ENCODE results near the gene FAM76B. TPM values are rescaled to one million over a fixed set of nuclear protein-coding genes. Genes with fewer than 3 reads are reported as not detected.

The FAM76B gene
- total and polyA plus RNA-seq, 2 of the 13 experiments (the other 11 are each of a cell fraction or from before 2014, with no cell fraction given): 20.2 to 24.2 TPM

DNA sequence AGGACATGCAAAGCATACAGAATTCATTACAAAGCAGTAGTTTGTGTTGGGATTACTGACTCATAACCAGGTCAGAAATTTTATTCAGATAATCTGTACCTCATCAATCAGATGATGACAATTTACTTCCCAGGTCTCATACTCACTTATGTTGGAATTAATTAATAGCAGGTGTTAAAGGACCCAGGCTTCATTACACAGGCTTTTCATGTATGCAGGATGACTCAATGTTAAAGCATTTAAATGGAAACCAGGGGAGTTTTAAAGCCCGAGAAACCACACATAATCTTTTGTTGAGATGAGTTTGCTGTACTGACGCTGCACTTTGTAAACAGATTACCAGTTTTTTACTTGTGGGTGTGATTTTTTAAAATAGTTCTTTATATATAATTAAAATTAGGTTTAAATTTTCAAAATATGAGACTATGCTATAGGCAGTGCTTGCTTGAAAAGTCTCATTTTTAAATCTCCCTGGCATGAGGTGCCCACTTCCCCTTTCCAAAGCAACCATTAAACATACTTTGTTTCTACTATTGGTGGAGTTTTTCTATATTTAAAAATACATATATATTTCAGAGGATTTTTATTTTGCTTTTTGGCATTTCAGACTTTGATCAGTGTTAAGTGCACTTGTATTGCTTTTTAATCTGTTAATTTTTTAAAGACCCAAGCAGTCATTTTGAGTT is 41.8 kb upstream of the FAM76B start (continued):
- no peak for TF ChIP-seq DMTF1 (CRISPR knock-in tag; IDR thresholded peaks at IDR 0.05)

GRCh38 chr11:95829580-95830259 is 40.1 kb upstream of the FAM76B start:
- H3K27me3 ChIP-seq (ENCODE audit: control insufficient read depth in 1 of 2, insufficient read depth in 2 of 2, low read length in 2 of 2): no peaks in the 10 kb centered on the region
- DNase-seq (ENCODE audit: low spot score) (no peak), FAIRE-seq (no peak), ATAC-seq (no peak)
- 97% methylated on average over 1 of the region's 1 CpG for WGBS (ENCODE audit: low lambda C conversion rate)
- H4K20me1 ChIP-seq (ENCODE audit: insufficient read depth, low read length): no peaks in the 10 kb centered on the region
- H3K4me3 ChIP-seq (replicated peaks in 1 of 3; ENCODE audit: insufficient read depth in 1 of 3, low read depth in 2 of 3, low read length in 3 of 3): no peak overlapping the region
- no peaks in the 10 kb centered on the region for H3K79me2 ChIP-seq (ENCODE audit: insufficient read depth, low read length)
- in situ Hi-C loops (cut with HindIII; ENCODE audit: extremely low pct_ligation_motif_present, low pct_unique_long_range_greater_than_20kb) (loop anchor here (10.0 kb wide), 2 partner anchors 565 to 595 kb away; partner anchors contain the start of gene JRKL), intact Hi-C loops (cut with micrococcal nuclease; ENCODE audit: unreplicated experiment) (loop anchor here (10.0 kb wide), 1 partner anchor 225 kb away; no protein-coding TSS in a partner anchor)
- H3K4me2 ChIP-seq (ENCODE audit: low read depth, low read length): no peak overlapping the region
- H3K9ac ChIP-seq (ENCODE audit: insufficient read depth, low read depth, low read length): no peak overlapping the region
- POLR2A ChIA-PET: no interaction called here
- no peak overlapping the region for H3K27ac ChIP-seq (ENCODE audit: extremely low read length, insufficient read depth, low read length)
- peaks cover 6 to 37% of the 10 kb centered on the region in 2 experiments for H3K36me3 ChIP-seq (replicated peaks in 1 of 2; ENCODE audit: control insufficient read depth in 1 of 2, insufficient read depth in 2 of 2, low read length in 2 of 2)
- TF ChIP-seq ZNF589 (CRISPR knock-in tag; conservative IDR thresholded peaks at IDR 0.05) (no peak), KDM5B (CRISPR knock-in tag; IDR thresholded peaks at IDR 0.05; ENCODE audit: borderline replicate concordance) (no peak), ZNF576 (CRISPR knock-in tag; IDR thresholded peaks at IDR 0.05) (no peak), GFI1 (CRISPR knock-in tag; IDR thresholded peaks at IDR 0.05; ENCODE audit: borderline replicate concordance) (no peak), ZSCAN25 (CRISPR knock-in tag; IDR thresholded peaks at IDR 0.05) (no peak), ZBTB3 (CRISPR knock-in tag; IDR thresholded peaks at IDR 0.05; ENCODE audit: borderline replicate concordance, low read depth) (no peak), EHMT2 (IDR thresholded peaks at IDR 0.05; ENCODE audit: borderline replicate concordance, low read depth, low read length) (no peak), ZNF33A (CRISPR knock-in tag; IDR thresholded peaks at IDR 0.05; ENCODE audit: borderline replicate concordance) (no peak), SP2 (CRISPR knock-in tag; IDR thresholded peaks at IDR 0.05) (no peak), KDM5A (IDR thresholded peaks at IDR 0.05; ENCODE audit: borderline replicate concordance, low read length) (no peak), ZNF138 (CRISPR knock-in tag; IDR thresholded peaks at IDR 0.05; ENCODE audit: low read depth) (no peak)
- TF ChIP-seq, protein P1, sequence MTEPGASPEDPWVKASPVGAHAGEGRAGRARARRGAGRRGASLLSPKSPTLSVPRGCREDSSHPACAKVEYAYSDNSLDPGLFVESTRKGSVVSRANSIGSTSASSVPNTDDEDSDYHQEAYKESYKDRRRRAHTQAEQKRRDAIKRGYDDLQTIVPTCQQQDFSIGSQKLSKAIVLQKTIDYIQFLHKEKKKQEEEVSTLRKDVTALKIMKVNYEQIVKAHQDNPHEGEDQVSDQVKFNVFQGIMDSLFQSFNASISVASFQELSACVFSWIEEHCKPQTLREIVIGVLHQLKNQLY (CRISPR knock-in tag; IDR thresholded peaks at IDR 0.05): no peak
- no peaks in the 10 kb centered on the region for H3K4me1 ChIP-seq (ENCODE audit: insufficient read depth, low read length)
- H2AFZ ChIP-seq (ENCODE audit: low read length): no peak overlapping the region
- no TSS peak for BruUV-seq (replicated peaks)
- no peaks in the 10 kb centered on the region for H3K9me3 ChIP-seq (ENCODE audit: low read length)
- CTCF ChIA-PET (ENCODE audit: low intra/inter-chr PET ratio, low total read pairs): no interaction called here
